HCT116 (cell line): ENCODE results near the gene CENPM. TPM values are rescaled to one million over a fixed set of nuclear protein-coding genes. Genes with fewer than 3 reads are reported as not detected.

Experiments used
- ATAC-seq: fragments of 200-7000 bp; cut with Tn5 transposase; 2 replicates; pipeline ENCODE4 v1.9.1; 2020; ENCODE audit warnings: mild to moderate bottlenecking, moderate library complexity
- BruUV-seq: library from RNA; stranded (reverse); fragments of 400-500 nt; replicated peaks from 2 replicates; lab custom pipeline; 2021; lab: Mats Ljungman, UMichigan
- CTCF ChIA-PET: fragments of 300-600 bp; sonication (Branson Sonifier 250); formaldehyde crosslinking; loops from one replicate; lab custom pipeline; 2021; ENCODE audit warnings: antibody characterized with exemption; lab: Charles Lee
- POLR2A ChIA-PET: fragments of 300-600, 350-600 bp; sonication (Branson Sonifier 250); formaldehyde crosslinking; loops from one replicate; lab custom pipeline; 2021; ENCODE audit warnings: antibody characterized with exemption; lab: Charles Lee
- RAD21 ChIA-PET, 2 experiments: fragments of 300-600 bp; sonication (Branson Sonifier 250); formaldehyde crosslinking; loops; one replicate each; lab custom pipeline; 2023; ENCODE audit warnings: low total read pairs in 2 of 2; ENCODE audit not compliant: uncharacterized antibody in 2 of 2, unreplicated experiment in 2 of 2, low non-redundant PET in 1 of 2; lab: Charles Lee
- DNase-seq: peaks from one replicate; pipeline ENCODE4 v3.0.0-alpha.2; 2010; ENCODE audit warnings: low read depth, low spot score
- H2AFZ ChIP-seq: fragments of 200-600 bp; shearing (Covaris generic), sonication (generic); 2 replicates; pipeline ENCODE4 v1.6.1; 2017; ENCODE audit warnings: low read depth, mixed run types, mixed read lengths, antibody characterized with exemption, low read length; ENCODE audit not compliant: poor library complexity, severe bottlenecking
- H3K27ac ChIP-seq: 2 replicates; pipeline ENCODE4 v1.5.1; 2012; ENCODE audit warnings: low read depth, low read length
- H3K27me3 ChIP-seq: fragments of 200-600 bp; sonication (generic); 2 replicates; pipeline ENCODE4 v1.6.1; 2016; ENCODE audit warnings: mixed run types, low read length, mixed read lengths; ENCODE audit not compliant: insufficient read depth
- H3K36me3 ChIP-seq, 2 experiments: fragments of 200-500 bp in 1 of 2; fragments of 200-600 bp in 1 of 2; sonication (Bioruptor generic) in 1 of 2; sonication (generic) in 1 of 2; 2 replicates each; pipeline versions ENCODE4 v1.5.1 to v1.6.1; 2014 to 2016; ENCODE audit warnings: low read length in 2 of 2, inconsistent platforms in 1 of 2, mixed read lengths in 1 of 2, mixed run types in 1 of 2; ENCODE audit not compliant: insufficient read depth in 2 of 2, control insufficient read depth in 1 of 2
- H3K4me1 ChIP-seq, 2 experiments: fragments of 200-600 bp in 1 of 2; sonication (generic) in 1 of 2; 2 replicates each; pipeline versions ENCODE4 v1.5.1 to v1.6.1; 2012 to 2017; ENCODE audit warnings: low read length in 2 of 2, inconsistent platforms in 1 of 2, mild to moderate bottlenecking in 1 of 2, mixed read lengths in 1 of 2, mixed run types in 1 of 2, moderate library complexity in 1 of 2; ENCODE audit not compliant: insufficient read depth in 2 of 2, control insufficient read depth in 1 of 2
- H3K4me2 ChIP-seq: fragments of 200-600 bp; sonication (generic); 2 replicates; pipeline ENCODE4 v1.6.1; 2017; ENCODE audit warnings: mixed run types, low read length, mixed read lengths
- H3K4me3 ChIP-seq, 2 experiments: fragments of 200-600 bp in 1 of 2; sonication (generic) in 1 of 2; replicated peaks in 1 of 2; 2 replicates each; pipeline ENCODE4 v1.5.1; 2011 to 2016; ENCODE audit warnings: low read length in 2 of 2, control low read depth in 1 of 2, low read depth in 1 of 2, mild to moderate bottlenecking in 1 of 2, mixed read lengths in 1 of 2, mixed run types in 1 of 2
- H3K79me2 ChIP-seq: fragments of 200-600 bp; sonication (generic); 2 replicates; pipeline ENCODE4 v1.6.1; 2017; ENCODE audit warnings: mild to moderate bottlenecking, mixed run types, low read length, moderate library complexity, mixed read lengths; ENCODE audit not compliant: insufficient read depth
- H3K9ac ChIP-seq: fragments of 200-600 bp; sonication (generic); 2 replicates; pipeline ENCODE4 v1.6.1; 2016; ENCODE audit warnings: low read length, mixed read lengths
- H3K9me2 ChIP-seq: fragments of 200-600 bp; sonication (generic), shearing (Covaris generic); 2 replicates; pipeline ENCODE4 v1.6.1; 2017; ENCODE audit warnings: mixed run types, mild to moderate bottlenecking, moderate library complexity; ENCODE audit not compliant: insufficient read depth
- H3K9me3 ChIP-seq, 2 experiments: fragments of 200-500 bp in 1 of 2; fragments of 200-600 bp in 1 of 2; sonication (Bioruptor generic) in 1 of 2; sonication (generic) in 1 of 2; 2 replicates each; pipeline ENCODE4 v1.6.1; 2014 to 2017; ENCODE audit warnings: low read length in 2 of 2, mixed read lengths in 2 of 2, inconsistent platforms in 1 of 2, low read depth in 1 of 2, mild to moderate bottlenecking in 1 of 2, mixed run types in 1 of 2, moderate library complexity in 1 of 2; ENCODE audit not compliant: control insufficient read depth in 1 of 2, insufficient read depth in 1 of 2
- H4K20me1 ChIP-seq: fragments of 200-600 bp; sonication (generic), shearing (Covaris generic); 2 replicates; pipeline ENCODE4 v1.6.1; 2017; ENCODE audit warnings: mixed run types, mild to moderate bottlenecking, moderate library complexity; ENCODE audit not compliant: insufficient read depth
- CBX3 ChIP-seq: IDR thresholded peaks from 2 replicates; pipeline ENCODE4 v1.6.1; 2012; ENCODE audit warnings: low read depth
- CEBPB ChIP-seq: IDR thresholded peaks from 2 replicates; pipeline ENCODE4 v1.6.1; 2012; ENCODE audit warnings: low read depth
- CTCF ChIP-seq, 3 experiments: fragments of 200-600 bp in 1 of 3; sonication (generic) in 1 of 3; IDR thresholded peaks in 2 of 3; conservative IDR thresholded peaks in 1 of 3; 2 replicates each; pipeline ENCODE4 v1.5.1; 2012 to 2017; ENCODE audit warnings: low read depth in 2 of 3, low read length in 2 of 3, antibody characterized with exemption in 1 of 3, borderline replicate concordance in 1 of 3, control low read depth in 1 of 3, mild to moderate bottlenecking in 1 of 3, mixed read lengths in 1 of 3, mixed run types in 1 of 3, moderate library complexity in 1 of 3; ENCODE audit not compliant: insufficient read depth in 1 of 3
- EGR1 ChIP-seq: IDR thresholded peaks from 2 replicates; pipeline ENCODE4 v1.6.1; 2012; ENCODE audit warnings: low read depth
- EZH2 ChIP-seq: fragments of 200-600 bp; sonication (generic); IDR thresholded peaks from 2 replicates; pipeline ENCODE4 v1.6.1; 2017; ENCODE audit warnings: antibody characterized with exemption, mixed run types
- JUND ChIP-seq: IDR thresholded peaks from 2 replicates; pipeline ENCODE4 v1.6.1; 2012
- POLR2AphosphoS5 ChIP-seq: IDR thresholded peaks from 2 replicates; pipeline ENCODE4 v1.6.1; 2011; ENCODE audit warnings: mild to moderate bottlenecking, low read depth, low read length, moderate library complexity
- REST ChIP-seq: IDR thresholded peaks from 2 replicates; pipeline ENCODE4 v1.6.1; 2012; ENCODE audit warnings: low read depth
- SP1 ChIP-seq: IDR thresholded peaks from 2 replicates; pipeline ENCODE4 v1.6.1; 2012; ENCODE audit warnings: low read depth
- ZBTB33 ChIP-seq: IDR thresholded peaks from 2 replicates; pipeline ENCODE4 v1.6.1; 2011; ENCODE audit warnings: mild to moderate bottlenecking, low read length, moderate library complexity; ENCODE audit not compliant: insufficient replicate concordance; ENCODE audit errors: extremely low read depth
- intact Hi-C: fragments of 100-400 bp; cut with micrococcal nuclease; formaldehyde crosslinking; loops from 2 replicates; pipeline ENCODE4 v1.10.0; 2022
- total RNA-seq: library from RNA; stranded (reverse); gene quantifications from one replicate; pipeline ENCODE4 v1.2.1, GENCODE V29; 2021; ENCODE audit not compliant: unreplicated experiment

The CENPM gene
- total RNA-seq, 1 experiment from 2014 or later: 44.7 TPM

DNA sequence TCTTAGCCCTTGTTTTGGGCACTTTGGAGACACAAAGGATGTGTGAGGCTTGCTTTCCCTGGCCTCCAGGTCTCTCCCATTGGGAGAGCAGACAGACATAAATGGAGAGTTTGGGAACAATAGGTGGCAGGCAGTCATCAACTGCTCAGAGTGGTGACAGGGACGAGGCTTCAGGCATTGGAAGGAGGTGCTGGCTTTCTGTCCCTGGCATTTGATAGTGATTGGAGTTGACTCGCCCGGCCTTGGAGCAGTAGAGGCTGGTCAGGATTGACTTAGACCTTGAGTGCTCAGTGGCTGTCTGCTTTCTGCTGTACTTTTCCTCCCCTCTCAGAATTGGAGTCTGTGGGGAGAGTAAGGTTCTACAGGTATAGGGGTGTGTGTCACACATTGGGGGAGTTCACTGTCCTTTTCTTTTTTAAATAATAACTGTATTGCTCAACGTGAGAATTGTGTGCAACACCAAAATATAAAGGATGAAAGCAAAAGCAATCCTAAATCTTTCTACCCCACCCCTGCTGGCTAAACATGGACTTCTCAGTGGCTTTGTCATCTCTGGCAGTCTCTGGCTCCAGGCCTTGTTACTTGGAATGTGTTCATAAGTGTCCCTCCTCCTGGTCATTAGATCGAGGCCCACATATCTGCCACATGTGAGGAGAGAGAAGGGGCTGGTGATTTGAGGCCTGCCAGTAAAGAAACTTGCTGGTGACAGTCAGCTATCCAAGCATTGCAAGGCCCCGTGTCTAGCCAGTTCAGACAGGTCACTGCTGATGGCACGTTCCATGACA lies 53.2 kb downstream of the CENPM start:
- POLR2A ChIA-PET: no interaction called here
- no TSS peak for BruUV-seq
- H3K79me2 ChIP-seq: no peaks in the 10 kb centered on the region

More for the DNA sequence above, 53.2 kb downstream of the CENPM start:
- Histone ChIP-seq H3K36me3 (peaks cover 16 to 44% of the 10 kb centered on the region in 2 experiments), H3K4me2 (no peak overlapping the region), H3K27me3 (no peaks in the 10 kb centered on the region), H2AFZ (no peak overlapping the region), H3K27ac (no peak overlapping the region), H4K20me1 (no peaks in the 10 kb centered on the region), H3K9me3 (no peaks in the 10 kb centered on the region), H3K4me3 (no peak overlapping the region), H3K9me2 (no peaks in the 10 kb centered on the region), H3K9ac (no peak overlapping the region), H3K4me1 (no peaks in the 10 kb centered on the region)
- intact Hi-C loops: no loop called here
- CTCF ChIA-PET: no interaction called here
- RAD21 ChIA-PET: no interaction called here
- no peak for DNase-seq
- no peak for ATAC-seq
- TF ChIP-seq EZH2 (no peak), CTCF (IDR thresholded peaks at IDR 0.05 in 2 of 3, conservative IDR thresholded peaks at IDR 0.05 in 1 of 3; ENCODE audit: borderline replicate concordance in 1 of 3, insufficient read depth in 1 of 3, low read depth in 2 of 3, low read length in 2 of 3) (no peak), REST (no peak), CBX3 (no peak), EGR1 (no peak), CEBPB (no peak), ZBTB33 (no peak), JUND (no peak), SP1 (no peak), POLR2AphosphoS5 (no peak)
